Type B pancreatic cell (in vitro differentiated cells): ENCODE results near the gene ZNF771. TPM values are rescaled to one million over a fixed set of nuclear protein-coding genes. Genes with fewer than 3 reads are reported as not detected.
A peak's percentile ranks its signal among the peaks of the same experiment; 100 is the strongest.

Experiments used
- DNase-seq: peaks from one replicate; pipeline ENCODE4 v3.0.0; 2021; ENCODE audit warnings: mixed read lengths; ENCODE audit not compliant: unreplicated experiment; ENCODE audit errors: extremely low spot score
- H3K27ac Mint-ChIP-seq: 2 replicates; pipeline ENCODE4 v1.8.0; 2021; ENCODE audit warnings: mild to moderate bottlenecking, mixed read lengths
- H3K27me3 Mint-ChIP-seq: 2 replicates; pipeline ENCODE4 v1.8.0; 2021; ENCODE audit warnings: mixed read lengths
- H3K36me3 Mint-ChIP-seq: 2 replicates; pipeline ENCODE4 v1.8.0; 2021; ENCODE audit warnings: mixed read lengths
- H3K4me1 Mint-ChIP-seq: one replicate; pipeline ENCODE4 v1.8.0; 2021; ENCODE audit warnings: mixed read lengths; ENCODE audit not compliant: unreplicated experiment
- H3K4me3 Mint-ChIP-seq: 2 replicates; pipeline ENCODE4 v1.8.0; 2021; ENCODE audit warnings: mild to moderate bottlenecking, mixed read lengths
- H3K9me3 Mint-ChIP-seq: 2 replicates; pipeline ENCODE4 v1.8.0; 2021; ENCODE audit warnings: mixed read lengths
- total RNA-seq: library from RNA; stranded (reverse); gene quantifications from 2 replicates; pipeline ENCODE4 v1.2.1, GENCODE V29; 2021; ENCODE audit warnings: low replicate concordance
- TF ChIP-seq, protein P1 (sequence below): fragments of 200-600 bp; sonication (generic); conservative IDR thresholded peaks from 2 replicates; pipeline ENCODE4 v1.5.0; 2021; ENCODE audit warnings: antibody characterized with exemption, mild to moderate bottlenecking

Gene ZNF771
- total RNA-seq, 1 donor from 2014 or later = 15.5 TPM

DNA sequence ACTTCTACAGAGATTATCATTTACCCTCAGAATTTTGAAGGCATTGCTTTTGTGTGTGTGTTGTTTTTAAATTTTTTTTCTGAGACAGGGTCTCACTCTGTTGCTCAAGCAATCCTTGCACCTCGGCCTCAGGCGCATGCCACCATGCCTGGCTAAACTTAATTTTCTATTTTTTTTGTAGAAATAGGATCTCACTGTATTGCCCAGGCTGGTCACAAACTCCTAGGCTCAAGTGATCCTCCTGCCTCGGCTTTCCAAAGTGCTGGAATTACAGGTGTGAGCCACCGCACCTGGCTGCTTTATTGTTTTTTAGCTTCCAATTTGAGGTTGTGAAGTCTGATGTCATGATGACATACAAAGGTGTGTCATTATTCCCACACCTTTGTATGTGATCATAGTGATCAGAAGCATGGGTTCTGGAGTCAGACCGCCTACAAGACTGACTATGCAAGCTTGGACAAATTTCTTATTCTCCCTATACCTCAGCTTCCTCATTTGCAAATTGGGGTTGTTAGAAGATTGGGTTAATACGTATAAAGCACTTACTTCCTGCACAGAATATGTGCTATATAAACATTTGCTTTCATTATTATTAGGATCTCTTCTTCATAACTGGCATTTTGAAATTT lies 32.4 kb downstream of the ZNF771 start:
- peaks cover 13% of the 10 kb centered on the region for H3K4me1 Mint-ChIP-seq
- TF ChIP-seq, protein P1, sequence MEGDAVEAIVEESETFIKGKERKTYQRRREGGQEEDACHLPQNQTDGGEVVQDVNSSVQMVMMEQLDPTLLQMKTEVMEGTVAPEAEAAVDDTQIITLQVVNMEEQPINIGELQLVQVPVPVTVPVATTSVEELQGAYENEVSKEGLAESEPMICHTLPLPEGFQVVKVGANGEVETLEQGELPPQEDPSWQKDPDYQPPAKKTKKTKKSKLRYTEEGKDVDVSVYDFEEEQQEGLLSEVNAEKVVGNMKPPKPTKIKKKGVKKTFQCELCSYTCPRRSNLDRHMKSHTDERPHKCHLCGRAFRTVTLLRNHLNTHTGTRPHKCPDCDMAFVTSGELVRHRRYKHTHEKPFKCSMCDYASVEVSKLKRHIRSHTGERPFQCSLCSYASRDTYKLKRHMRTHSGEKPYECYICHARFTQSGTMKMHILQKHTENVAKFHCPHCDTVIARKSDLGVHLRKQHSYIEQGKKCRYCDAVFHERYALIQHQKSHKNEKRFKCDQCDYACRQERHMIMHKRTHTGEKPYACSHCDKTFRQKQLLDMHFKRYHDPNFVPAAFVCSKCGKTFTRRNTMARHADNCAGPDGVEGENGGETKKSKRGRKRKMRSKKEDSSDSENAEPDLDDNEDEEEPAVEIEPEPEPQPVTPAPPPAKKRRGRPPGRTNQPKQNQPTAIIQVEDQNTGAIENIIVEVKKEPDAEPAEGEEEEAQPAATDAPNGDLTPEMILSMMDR = no peak
- H3K27me3 Mint-ChIP-seq = no peaks in the 10 kb centered on the region
- peaks cover 14% of the 10 kb centered on the region for H3K36me3 Mint-ChIP-seq
- no peak overlapping the region for H3K4me3 Mint-ChIP-seq
- no peak for DNase-seq
- H3K27ac Mint-ChIP-seq = no peak overlapping the region
- no peaks in the 10 kb centered on the region for H3K9me3 Mint-ChIP-seq

DNA sequence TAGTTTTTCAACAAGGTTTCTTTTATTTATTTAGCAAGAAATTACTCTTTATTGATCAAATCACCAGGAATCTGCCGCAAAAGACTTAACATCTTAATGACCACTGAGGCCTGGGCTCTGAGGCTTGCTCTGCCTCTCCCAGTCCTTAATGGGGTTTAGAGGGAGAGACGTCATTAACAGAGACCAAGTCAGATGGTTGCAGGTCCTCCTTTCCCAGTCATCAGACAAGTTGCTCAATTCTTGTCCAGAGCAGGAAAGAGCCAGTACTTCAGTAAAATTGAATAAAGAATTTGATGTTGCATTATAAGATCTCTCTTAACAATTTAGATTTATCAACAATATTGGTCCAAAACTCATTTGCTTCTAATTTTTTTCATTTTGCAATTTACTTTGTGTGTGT lies 36.2 kb downstream of the ZNF771 start:
- DNase-seq = no peak
- Mint-ChIP-seq H3K36me3 (peaks cover 18% of the 10 kb centered on the region), H3K4me1 (peaks cover 21% of the 10 kb centered on the region), H3K27me3 (no peaks in the 10 kb centered on the region), H3K27ac (no peak overlapping the region), H3K4me3 (peak overlapping the region; percentile 88), H3K9me3 (peaks cover 4% of the 10 kb centered on the region)
- TF ChIP-seq, protein P1 = no peak

DNA sequence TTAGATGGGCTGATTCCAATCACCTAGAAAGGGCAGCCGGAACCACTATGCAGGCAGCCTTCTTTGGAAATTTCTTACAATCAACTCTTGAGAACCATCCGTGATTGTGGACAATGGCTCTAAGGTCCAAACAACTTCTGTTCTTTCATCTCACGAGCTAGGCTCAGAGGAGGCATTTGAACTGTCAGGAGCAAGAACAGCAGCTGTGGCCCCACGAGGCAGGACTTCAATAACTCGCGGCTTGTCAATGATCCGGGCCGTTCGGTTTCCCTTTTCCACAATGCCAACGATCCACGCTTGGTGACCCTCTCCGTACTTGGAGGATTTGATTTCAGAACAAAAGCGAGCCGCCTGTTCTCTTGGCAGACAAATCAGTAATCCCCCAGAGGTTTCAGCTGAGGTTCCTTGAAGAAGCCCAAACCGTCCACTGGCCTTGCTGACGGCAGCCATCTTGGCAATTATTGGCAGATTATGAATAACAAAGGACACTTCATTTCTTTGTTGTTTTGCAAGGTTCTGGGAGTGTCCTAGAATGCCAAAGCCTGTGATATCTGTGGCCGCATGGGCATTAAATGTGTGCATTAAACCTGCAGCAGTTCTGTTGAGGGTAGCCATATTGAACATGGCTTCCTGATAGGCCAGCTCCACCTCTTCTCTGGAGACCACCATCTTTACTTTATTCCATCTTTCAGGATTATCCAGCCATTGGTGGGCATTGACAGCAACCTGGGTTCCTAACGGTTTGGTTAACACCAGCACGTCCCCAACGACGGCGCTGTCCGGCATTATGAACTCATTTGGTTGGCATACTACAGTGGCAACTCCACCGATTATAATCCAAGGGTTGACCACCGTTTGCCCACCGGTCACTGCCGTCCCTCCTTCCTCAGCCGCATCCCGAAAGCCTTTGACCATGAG lies 37.1 kb downstream of the ZNF771 start:
- Mint-ChIP-seq H3K27ac (peak overlapping the region; percentile 29), H3K4me3 (peak overlapping the region; percentile 88), H3K36me3 (peaks cover 18% of the 10 kb centered on the region), H3K27me3 (no peaks in the 10 kb centered on the region), H3K4me1 (peaks cover 21% of the 10 kb centered on the region), H3K9me3 (peaks cover 4% of the 10 kb centered on the region)
- TF ChIP-seq, protein P1 = no peak
- DNase-seq = no peak

DNA sequence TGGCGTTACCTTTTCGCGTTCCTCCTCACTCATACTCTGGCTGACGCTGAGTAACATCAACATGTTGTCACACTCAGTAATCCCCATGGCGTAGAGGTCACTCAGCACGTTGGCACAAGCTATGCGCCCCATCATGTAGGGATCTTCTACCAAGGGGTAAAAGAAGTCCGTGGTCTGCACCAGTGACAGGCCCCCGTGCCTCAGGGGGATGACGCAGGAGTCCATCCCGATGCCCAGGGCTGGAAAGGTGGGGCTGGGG lies 37.7 kb downstream of the ZNF771 start:
- H3K36me3 Mint-ChIP-seq = peaks cover 18% of the 10 kb centered on the region
- DNase-seq = no peak
- peak overlapping the region; percentile 29 for H3K27ac Mint-ChIP-seq
- peaks cover 21% of the 10 kb centered on the region for H3K4me1 Mint-ChIP-seq
- peaks cover 4% of the 10 kb centered on the region for H3K9me3 Mint-ChIP-seq
- peak overlapping the region; percentile 88 for H3K4me3 Mint-ChIP-seq
- H3K27me3 Mint-ChIP-seq = no peaks in the 10 kb centered on the region
- TF ChIP-seq, protein P1 = no peak

DNA sequence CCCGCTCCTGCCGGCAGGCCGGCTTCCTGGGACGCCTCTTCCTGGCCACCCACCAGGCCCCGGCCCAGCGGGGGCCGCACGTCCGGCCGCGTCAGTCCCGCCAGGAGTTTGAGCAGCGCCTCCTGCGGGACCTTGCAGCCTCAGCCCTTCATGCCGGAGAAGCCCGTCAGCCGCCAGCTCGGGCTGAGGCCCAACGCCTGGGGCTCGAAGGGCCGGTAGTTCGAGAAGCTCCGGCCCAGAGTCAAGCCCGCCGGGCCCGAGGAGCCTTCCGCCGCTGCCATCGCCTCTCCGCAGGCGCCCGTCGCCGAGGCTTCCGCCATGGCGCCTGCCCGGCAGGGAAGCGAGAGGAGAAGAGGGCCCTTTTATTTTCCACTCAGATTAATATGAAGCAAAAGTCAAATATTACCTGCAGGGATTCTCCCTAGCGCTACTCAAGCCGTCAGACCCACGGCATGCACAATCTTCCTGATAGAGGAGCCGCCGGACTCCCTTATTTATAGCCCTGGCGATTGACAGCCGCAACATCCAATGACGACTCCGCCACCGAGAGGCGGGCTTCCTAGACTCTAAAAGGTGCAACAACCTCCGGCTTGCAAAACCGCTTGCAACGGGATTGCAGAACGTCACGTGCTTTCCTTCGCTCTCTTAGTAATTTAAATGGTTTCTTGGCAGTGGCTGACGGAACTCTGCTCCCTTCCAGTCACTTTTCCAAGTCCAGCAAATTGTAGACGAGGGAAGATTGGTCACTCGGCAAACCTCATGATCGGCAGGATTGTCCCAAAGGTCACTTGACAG lies 38.2 kb downstream of the ZNF771 start, which contains the start of gene SEPHS2:
SEPHS2 (minus strand) TSS at position 467 of the 795 bp plus-strand sequence; CDS start at position 320, 147 bp downstream.
- peak; percentile 94 for DNase-seq
- Mint-ChIP-seq H3K4me1 (peaks cover 24% of the 10 kb centered on the region), H3K27me3 (no peaks in the 10 kb centered on the region), H3K27ac (peak within 1 kb of the TSS; percentile 87), H3K36me3 (peaks cover 18% of the 10 kb centered on the region), H3K9me3 (peaks cover 4% of the 10 kb centered on the region), H3K4me3 (peak within 1 kb of the TSS; percentile 92)
- TF ChIP-seq, protein P1 = peak; percentile 50
